CD4-positive, alpha-beta T cell treated with Interleukin-17A for 1 hour (primary cell): Measurements from ENCODE around the gene MMEL1.
"Not testable (repeated sequence)": the region's sequence is repeated elsewhere in the genome, so short reads cannot be mapped to it uniquely, and the experiment has no call there.

Experiments used
- DNase-seq: peaks from one replicate; pipeline ENCODE4 v3.0.0-alpha.2; 2020

The MMEL1 gene, protein sequence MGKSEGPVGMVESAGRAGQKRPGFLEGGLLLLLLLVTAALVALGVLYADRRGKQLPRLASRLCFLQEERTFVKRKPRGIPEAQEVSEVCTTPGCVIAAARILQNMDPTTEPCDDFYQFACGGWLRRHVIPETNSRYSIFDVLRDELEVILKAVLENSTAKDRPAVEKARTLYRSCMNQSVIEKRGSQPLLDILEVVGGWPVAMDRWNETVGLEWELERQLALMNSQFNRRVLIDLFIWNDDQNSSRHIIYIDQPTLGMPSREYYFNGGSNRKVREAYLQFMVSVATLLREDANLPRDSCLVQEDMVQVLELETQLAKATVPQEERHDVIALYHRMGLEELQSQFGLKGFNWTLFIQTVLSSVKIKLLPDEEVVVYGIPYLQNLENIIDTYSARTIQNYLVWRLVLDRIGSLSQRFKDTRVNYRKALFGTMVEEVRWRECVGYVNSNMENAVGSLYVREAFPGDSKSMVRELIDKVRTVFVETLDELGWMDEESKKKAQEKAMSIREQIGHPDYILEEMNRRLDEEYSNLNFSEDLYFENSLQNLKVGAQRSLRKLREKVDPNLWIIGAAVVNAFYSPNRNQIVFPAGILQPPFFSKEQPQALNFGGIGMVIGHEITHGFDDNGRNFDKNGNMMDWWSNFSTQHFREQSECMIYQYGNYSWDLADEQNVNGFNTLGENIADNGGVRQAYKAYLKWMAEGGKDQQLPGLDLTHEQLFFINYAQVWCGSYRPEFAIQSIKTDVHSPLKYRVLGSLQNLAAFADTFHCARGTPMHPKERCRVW

DNA sequence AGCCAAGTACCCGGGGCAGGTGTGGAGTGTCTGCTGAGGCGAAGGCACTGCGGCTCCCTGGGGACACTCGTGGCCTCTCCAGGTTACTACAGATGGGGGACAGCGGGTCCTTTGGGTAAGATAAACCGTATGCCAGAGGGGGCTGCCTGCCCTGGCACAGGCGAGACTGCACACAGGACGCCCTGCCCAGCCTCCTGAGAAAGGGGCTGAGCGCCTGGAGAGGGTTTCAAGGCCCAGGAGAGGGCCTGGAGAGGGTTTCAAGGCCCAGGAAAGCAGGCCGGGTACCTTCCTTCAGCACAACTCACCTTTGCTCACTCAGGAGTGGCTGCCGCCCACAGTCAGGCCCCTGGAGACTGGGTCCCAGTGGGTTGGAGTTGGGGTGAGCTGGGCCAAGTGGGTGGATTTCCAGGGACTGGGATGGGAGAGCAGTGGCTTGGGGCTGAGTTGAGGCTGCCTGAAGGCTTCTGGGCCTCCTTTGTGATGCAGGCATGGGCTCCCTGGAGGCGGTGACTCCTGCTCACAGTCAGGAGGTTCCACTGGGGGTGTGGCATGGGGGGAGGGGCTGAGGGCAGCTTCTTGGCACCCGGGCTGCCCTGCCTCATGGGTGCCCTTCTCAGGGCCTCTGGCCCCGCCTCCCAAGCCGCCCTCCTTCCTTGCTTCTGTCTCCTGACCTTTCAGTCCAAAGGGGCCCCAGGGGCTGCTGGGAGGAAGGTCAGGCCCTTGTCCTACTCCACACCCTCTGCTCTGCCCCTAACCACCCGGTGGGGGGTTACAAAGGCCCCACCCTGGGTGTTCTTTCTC is at the start of gene MMEL1:
Gene MMEL1 (minus strand): TSS at position 456 of the 801 bp plus-strand sequence. CDS start 3,532 bp downstream, outside the sequence.
- no peak for DNase-seq

DNA sequence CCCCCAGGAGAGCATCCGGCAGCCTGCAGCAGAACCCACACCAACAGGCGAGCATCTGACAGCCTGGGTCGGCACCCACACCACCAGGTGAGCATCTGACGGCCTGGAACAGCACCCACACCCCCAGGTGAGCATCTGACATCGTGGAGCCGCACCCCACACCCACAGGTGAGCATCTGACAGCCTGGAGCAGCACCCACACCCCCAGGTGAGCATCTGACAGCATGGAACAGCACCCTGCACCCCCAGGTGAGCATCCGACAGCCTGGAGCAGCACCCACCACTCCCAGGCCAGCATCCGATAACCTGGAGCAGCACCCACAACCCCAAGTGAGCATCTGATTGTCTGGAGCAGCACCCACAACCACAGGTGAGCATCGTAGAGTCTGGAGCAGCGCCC is 43.9 kb upstream of the MMEL1 start:
- DNase-seq, result not testable (repeated sequence)

DNA sequence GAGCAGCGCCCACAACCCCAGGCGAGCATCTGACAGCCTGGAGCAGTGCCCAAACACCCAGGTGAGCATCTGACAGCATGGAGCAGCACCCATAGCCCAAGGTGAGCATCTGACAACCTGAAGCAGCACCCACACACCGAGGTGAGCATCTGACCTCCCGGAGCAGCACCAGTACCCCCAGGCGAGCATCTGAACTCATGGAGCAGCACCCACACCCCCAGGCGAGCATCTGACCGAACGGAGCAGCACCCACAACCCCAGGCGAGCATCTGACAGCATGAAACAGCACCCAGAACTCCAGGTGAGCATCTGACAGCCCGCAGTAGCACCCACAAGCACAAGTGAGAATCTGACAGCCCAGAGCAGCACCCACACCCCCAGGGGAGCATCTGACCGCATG is 38.8 kb upstream of the MMEL1 start:
- DNase-seq, result not testable (repeated sequence)

DNA sequence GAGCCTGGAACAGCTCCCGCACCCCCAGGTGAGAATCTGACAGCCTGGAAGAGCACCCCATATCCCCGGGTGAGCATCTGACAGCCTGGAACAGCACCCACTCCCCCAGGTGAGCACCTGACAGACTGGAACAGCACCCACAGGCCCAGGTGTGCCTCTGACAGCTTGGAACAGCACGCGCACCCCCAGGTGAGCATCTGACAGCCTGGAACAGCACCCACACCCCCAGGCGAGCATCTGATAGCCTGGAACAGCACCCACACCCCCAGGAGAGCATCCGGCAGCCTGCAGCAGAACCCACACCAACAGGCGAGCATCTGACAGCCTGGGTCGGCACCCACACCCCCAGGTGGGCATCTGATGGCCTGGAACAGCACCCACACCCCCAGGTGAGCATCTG is 27.0 kb upstream of the MMEL1 start:
- DNase-seq, result not testable (repeated sequence)

DNA sequence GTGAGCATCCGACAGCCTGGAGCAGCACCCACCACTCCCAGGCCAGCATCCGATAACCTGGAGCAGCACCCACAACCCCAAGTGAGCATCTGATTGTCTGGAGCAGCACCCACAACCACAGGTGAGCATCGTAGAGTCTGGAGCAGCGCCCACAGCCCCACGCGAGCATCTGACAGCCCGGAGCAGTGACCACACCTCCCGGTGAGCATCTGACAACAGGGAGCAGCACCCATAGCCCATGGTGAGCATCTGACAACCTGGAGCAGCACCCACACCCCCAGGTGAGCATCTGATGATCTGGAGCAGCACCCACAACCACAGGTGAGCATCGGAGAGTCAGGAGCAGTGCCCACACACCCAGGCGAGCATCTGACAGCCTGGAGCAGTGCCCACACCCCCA is 25.1 kb upstream of the MMEL1 start:
- not testable (repeated sequence) for DNase-seq

DNA sequence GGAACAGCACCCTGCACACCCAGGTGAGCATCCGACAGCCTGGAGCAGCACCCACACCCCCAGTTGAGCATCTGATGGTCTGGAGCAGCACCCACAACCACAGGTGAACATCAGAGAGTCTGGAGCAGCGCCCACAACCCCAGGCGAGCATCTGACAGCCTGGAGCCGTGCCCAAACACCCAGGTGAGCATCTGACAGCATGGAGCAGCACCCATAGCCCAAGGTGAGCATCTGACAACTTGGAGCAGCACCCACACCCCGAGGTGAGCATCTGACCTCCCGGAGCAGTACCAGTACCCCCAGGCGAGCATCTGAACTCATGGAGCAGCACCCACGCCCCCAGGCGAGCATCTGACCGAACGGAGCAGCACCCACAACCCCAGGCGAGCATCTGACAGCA is 24.3 kb upstream of the MMEL1 start:
- not testable (repeated sequence) for DNase-seq

DNA sequence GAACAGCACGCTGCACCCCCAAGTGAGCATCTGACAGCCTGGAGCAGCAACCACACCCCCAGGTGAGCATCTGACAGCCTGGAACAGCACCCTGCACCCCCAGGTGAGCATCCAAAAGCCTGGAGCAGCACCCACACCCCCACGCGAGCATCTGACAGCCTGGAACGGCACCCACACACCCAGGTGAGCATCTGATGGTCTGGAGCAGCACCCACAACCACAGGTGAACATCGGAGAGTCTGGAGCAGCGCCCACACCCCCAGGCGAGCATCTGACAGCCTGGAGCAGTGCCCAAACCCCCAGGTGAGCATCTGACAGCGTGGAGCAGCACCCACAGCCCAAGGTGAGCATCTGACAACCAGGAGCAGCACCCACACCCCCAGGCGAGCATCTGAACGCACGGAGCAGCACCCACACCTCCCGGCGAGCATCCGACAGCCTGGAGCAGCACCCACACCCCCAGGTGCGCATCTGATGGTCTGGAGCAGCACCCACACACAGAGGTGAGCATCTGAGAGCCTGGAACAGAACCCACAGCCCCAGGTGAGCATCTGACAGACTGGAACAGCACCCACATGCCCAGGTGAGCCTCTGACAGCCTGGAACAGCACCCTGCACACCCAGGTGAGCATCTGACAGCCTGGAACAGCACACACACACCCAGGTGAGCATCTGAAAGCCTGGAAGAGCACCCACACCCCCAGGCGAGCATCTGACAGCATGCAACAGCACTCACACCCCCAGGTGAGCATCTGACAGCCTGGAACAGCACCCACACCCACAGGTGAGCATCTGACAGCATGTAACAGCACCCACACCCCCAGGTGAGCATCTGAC is 23.0 kb upstream of the MMEL1 start:
- DNase-seq, result not testable (repeated sequence)

DNA sequence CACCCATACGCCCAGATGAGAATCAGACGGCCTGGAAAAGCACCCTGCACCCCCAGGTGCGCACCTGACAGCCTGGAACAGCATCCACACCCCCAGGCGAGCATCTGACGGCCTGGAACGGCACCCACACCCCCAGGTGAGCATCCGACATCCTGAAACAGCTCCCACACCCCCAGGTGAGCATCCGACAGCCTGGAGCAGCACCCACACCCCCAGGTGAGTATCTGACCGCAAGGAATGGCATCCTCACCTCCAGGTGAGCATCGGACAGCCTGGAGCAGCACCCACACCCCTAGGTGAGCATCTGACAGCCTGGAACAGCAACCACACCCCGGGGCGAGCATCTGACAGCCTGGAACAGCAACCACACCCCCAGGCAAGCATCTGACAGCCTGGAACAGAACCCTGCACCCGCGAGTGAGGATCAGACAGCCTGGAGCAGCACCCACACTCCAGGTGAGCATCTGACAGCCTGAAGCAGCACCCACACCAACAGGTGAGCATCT is 21.7 kb upstream of the MMEL1 start:
- DNase-seq, result not testable (repeated sequence)

DNA sequence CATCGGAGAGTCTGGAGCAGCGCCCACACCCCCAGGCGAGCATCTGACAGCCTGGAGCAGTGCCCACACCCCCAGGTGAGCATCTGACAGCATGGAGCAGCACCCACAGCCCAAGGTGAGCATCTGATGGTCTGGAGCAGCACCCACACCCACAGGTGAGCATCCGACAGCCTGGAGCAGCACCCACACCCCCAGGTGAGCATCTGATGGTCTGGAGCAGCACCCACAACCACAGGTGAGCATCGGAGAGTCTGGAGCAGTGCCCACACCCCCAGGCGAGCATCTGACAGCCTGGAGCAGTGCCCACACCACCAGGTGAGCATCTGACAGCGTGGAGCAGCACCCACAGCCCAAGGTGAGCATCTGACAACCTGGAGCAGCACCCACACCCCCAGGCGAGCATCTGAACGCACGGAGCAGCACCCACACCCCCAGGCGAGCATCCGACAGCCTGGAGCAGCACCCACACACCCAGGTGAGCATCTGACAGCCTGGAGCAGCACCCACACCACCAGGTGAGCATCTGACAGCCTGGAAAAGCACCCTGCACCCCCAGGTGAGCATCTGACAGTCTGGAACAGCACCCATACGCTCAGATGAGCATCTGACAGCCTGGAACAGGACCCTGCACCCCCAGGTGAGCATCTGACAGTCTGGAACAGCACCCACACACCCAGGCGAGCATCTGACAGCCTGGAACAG is 21.1 kb upstream of the MMEL1 start:
- not testable (repeated sequence) for DNase-seq

DNA sequence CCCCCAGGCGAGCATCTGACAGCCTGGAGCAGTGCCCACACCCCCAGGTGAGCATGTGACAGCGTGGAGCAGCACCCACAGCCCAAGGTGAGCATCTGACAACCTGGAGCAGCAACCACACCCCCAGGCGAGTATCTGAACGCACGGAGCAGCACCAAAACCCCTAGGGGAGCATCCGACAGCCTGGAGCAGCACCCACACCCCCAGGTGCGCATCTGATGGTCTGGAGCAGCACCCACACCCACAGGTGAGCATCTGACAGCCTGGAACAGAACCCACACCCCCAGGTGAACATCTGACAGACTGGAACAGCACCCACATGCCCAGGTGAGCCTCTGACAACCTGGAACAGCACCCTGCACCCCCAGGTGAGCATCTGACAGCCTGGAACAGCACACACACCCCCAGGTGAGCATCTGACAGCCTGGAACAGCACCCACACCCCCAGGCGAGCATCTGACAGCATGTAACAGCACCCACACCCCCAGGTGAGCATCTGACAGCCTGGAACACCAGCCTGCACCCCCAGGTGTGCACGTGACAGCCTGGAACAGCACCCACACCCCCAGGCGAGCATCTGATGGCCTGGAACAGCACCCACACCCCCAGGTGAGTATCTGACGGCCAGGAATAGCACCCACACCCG is 20.2 kb upstream of the MMEL1 start:
- not testable (repeated sequence) for DNase-seq

DNA sequence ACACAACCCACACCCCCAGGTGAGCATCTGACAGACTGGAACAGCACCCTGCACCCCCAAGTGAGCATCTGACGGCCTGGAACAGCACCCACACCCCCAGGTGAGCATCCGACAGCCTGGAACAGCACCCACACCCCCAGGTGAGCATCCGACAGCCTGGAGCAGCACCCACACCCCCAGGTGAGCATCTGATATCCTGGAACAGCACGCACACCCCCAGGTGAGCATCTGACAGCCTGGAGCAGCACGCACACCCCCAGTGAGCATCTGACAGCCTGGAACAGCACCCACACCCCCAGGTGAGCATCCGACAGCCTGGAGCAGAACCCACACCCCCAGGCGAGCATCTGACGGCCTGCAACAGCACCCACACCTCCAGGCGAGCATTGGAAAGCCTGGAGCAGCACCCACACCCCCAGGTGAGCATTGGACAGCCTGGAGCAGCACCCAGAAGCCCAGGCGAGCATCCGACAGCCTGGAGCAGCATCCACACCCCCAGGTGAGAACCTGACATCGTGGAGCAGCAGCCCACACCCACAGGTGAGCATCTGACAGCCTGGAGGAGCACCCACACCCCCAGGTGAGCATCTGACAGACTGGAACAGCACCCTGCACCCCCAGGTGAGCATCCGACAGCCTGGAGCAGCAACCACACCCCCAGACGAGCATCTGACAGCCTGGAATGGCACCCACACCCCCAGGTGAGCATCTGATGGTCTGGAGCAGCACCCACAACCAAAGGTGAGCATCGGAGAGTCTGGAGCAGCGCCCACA is 19.5 kb upstream of the MMEL1 start:
- not testable (repeated sequence) for DNase-seq

DNA sequence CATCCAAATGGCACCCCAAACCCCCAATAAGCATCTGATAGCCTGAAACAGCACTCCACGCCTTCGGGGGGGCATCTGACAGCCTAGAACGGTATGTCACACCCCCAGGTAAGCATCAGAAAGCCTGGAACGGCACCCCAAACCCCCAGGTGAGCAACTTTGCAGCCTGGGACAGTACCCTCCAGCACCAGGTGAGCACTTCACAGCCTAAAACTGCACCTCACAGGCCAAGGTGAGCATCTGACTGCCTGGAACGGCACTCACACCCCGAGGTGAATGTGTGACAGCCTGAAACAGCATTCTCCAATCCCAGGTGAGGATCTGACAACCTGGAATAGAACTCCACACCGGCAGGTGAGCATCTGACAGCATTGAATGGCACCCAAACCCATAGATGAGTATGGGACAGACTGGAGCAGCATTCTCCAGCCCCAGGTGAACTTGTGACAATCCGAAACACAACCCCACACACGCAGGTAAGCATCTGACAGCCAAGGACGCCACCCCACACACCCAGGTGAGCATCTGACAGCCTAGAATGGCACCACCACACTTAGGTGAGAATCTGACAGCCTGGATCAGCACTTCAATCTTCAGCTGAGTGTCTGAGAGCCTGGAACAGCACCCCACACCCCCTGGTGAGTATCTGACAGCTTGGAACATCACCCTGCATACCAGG is 18.3 kb upstream of the MMEL1 start:
- DNase-seq, result no peak

DNA sequence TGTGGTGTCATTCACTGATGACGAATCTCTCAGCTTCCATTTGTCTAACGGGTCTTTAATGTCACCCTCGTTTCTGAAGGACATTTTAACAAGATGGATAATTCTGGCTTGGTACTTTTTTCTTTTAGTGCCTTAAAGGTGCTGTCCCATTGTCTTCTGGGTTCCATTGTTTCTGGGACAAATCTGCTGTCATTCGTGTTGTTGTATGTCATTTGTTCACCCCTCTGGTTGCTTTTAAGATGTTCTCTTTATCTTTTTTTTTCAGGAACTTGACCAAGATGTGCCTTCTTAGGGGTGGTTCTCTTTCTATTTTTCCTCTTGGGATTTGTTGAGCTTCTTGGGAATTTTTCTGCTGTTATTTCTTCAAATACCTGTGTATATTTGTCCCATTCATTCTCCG is 14.0 kb upstream of the MMEL1 start:
- no peak for DNase-seq

DNA sequence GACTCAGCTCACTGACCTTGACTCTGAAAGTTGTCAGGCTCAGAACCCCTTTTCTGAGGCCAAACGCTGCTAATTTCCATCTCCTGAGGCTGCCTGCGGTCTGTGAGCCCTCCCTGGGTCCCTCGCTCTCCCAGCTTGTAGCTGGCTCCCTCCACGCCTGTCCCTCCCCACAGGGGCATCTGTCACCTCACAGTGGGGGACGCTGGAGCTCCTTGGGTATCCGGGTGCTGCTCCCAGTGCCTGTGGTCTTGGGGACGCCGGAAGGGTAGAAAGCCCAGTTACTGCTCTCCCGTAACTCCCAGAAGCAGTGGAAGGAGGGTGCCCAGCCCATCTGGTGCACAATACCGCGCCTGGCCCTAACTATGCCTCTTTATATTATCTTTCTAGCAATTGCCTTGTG is 13.0 kb upstream of the MMEL1 start:
- no peak for DNase-seq

DNA sequence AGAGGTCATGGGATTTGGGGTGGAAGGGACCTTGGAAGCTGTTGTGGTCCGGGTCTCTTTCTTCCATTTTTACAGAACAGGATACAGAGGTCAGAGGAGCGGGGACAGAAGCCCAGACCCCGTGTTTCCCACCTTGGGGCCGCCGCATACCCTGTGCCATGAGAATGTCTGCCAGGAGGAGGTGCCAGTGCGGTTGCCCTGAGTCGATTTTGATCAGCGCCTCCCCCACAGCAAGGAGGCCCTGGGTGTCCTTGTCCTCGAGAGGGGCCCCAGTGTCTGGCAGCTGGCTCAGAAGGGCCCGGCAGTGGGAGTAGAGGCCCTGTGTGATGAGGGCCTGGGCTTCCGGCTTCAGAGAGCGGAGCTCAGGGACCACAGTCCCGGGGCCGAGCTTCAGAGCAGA is 12.3 kb upstream of the MMEL1 start:
- DNase-seq, result no peak

DNA sequence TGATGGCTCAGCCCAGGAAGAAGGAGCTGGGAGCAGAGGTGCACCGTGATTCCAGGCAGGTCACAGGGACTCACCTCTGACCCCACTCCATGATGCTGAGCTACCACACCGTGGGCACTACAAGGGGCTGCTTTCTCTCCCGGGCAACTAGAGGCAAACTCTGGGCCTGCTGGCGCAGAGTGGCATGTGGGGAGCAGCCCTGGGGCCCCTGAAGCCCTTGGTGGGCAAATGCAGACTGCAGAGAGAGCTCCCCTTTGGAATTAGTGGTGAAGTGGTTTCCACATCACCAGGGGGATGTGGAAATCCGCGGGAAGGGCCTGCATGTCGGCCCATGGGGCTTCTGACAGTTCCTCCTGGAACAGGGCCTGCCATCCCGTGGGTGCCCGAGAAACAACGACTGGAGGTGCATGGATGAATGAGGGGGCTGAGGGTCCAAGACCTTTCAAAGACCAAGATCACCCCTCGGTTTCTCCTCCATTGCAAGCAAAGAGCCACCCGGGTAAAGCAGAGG is 11.8 kb upstream of the MMEL1 start:
- DNase-seq, result no peak

DNA sequence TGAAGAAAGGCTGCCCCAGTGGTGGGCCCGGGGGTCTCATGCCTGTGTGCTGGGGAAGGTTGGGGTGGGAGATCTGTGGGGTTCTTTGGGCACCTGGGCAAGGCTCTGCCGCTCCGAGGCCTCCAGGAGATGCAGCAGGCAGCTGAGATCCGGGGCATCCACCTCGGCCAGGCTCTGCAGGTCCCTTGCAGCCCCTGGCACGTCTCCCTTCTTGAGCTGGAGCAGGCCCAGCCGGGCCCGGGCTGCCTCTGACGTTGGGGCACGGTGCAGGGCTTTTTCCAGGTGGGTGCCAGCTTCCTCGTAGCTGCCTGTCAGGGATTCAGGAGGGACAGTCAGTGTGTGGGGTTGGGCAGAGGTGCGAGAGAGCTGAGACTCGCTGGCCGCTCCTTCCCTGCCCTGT is 11.4 kb upstream of the MMEL1 start:
- DNase-seq, result no peak

DNA sequence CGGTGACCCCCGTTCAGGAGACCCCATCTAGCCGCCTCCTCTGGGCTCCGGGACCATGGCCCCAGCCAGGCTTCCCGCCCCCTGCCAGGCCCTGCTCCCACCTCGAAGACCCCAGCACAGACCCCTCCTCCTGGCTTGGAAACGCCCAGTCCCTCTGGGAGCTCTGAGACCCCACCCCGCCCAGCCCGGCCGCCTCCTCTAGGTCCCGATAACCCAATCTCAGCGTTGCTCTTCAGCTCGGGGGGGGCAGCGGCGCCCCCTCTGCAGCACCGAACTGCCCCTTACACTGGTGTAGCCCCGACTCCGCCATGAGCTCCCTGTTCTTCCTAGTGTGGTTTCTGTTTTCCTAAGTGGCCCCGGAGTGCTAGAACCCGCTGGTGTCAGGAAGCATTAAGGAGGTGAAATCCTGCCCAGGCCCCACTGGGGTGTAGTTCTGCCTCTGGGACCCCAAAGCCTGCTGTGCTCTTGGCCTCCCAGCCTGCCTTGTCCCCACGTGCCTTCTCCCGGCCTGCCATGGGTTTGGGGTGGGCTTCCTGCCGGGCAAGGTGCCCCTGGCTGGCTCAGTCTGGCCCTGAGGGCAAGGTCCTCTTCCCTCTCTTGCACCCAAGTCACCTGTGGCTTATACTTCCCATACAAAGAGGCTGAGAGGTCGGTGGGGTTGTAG is 10.7 kb upstream of the MMEL1 start:
- no peak for DNase-seq
